HuH-7 (cell line): ENCODE results near the gene CCN6.

ENCODE experiments used
- DNase-seq: peaks from one replicate; pipeline ENCODE4 v3.0.0; 2011; ENCODE audit warnings: low spot score

The CCN6 gene

DNA sequence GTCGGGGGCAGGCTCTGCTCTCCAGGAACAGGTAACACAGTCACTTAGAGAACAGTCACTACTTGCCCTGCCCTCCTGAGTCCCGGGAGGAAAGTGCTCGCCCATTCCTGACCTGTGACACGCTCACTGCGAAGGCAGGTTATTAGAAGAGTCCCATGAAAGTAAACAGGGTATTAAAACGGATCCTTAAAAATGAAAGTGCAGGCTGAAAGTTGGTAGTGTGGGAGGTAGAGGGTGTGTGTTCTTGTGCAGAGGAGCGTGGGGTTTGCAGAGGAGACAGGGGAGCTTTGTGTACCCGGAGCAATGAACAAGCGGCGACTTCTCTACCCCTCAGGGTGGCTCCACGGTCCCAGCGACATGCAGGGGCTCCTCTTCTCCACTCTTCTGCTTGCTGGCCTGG, at the start of gene CCN6:
Gene CCN6 (plus strand): TSS at position 104 of the 400 bp plus-strand sequence. CDS start 254 bp downstream, at position 358.
- DNase-seq = no peak

GRCh38 chr6:112004201-112005012, 49.5 kb upstream of the CCN6 start:
- no peak for DNase-seq

GRCh38 chr6:112005013-112005371, 48.9 kb upstream of the CCN6 start:
- DNase-seq = no peak

GRCh38 chr6:112007254-112007653, 46.6 kb upstream of the CCN6 start:
- no peak for DNase-seq

- DNase-seq = no peak
These were observed 46.1 kb upstream of the CCN6 start for GRCh38 chr6:112007805-112008204.

- DNase-seq = no peak
These were observed 45.4 kb upstream of the CCN6 start for GRCh38 chr6:112008482-112008881.

DNA sequence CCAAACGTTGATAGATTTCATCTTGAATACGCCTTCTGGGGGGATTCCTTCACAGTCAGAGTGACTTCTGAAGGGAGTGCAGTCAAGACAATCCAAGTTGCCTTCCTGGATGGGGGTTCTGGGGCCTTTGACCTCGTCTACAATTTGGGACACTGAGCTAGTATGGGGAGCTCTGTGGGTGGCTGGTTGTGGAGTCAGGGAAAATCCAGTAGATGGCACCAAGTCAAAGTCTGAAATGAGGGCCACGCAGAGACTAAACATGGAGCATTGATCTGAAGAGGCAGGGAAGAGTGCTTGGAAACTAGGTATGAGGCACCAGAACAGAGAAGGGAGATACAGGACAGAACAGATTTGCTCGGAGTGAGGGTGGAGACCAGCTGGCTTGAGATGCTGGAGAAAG, 43.6 kb upstream of the CCN6 start:
- DNase-seq = peak; percentile 30

DNA sequence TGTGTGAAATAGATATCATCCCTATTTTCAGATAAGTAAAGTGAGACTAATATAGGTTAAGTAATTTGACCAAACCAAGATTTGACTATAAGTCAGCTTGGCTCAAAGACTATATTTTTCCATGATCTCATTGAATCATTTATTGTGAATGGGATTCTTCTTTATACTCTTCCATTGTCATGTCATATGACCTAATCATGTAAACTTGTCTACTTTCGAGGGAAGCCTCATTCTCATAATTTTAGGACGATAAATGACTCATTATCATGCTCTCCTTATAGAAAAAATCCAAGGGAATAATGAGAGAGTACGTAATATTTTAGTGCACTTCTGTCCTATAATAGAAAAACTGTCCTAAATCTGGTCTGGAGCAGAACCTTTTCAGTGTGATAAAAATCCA, 40.9 kb upstream of the CCN6 start:
- no peak for DNase-seq

- DNase-seq = no peak
These were observed 39.4 kb upstream of the CCN6 start for GRCh38 chr6:112014483-112014882.

- no peak for DNase-seq
These were observed 38.2 kb upstream of the CCN6 start for GRCh38 chr6:112015725-112016124.

DNA sequence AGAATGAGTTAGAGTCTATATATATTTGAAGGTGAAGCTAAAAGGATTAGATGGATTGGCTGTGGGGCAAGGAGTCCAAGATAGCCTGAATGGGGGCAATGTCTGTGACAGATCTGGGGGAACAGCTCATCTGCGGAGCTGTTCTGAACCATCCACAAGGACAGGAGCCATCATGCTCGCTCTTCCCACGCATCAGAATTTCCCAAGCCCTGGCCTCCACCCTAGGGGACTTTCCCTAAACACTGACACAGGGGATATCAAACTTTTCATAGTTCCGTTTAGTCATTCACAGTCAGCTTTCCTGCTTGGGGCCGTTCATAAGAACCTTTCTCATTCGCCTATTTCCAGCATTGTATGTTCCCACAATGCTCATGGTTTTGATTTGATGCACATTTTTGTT, 37.6 kb upstream of the CCN6 start:
- DNase-seq = no peak

DNA sequence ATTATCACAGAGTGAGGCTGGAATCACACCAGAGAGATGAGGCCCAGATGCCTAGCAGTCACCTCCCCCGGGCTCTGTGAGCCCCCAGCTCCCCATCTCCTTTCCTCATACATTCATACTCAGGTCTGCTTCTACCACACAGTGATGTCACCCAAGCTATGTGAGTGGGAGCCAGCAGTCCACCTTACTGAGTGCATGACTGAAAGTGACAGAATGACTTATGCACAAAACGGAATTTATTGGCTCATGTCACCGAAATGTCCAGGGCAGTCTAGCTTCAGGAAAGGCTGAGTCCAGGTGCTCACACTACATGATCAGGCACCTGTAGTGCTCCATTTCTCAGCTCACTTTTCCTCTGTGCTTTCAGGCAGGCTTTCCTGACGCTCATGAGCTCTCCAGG, 36.7 kb upstream of the CCN6 start:
- DNase-seq = no peak

- DNase-seq = no peak
These were observed 36.0 kb upstream of the CCN6 start for GRCh38 chr6:112017760-112018537.

DNA sequence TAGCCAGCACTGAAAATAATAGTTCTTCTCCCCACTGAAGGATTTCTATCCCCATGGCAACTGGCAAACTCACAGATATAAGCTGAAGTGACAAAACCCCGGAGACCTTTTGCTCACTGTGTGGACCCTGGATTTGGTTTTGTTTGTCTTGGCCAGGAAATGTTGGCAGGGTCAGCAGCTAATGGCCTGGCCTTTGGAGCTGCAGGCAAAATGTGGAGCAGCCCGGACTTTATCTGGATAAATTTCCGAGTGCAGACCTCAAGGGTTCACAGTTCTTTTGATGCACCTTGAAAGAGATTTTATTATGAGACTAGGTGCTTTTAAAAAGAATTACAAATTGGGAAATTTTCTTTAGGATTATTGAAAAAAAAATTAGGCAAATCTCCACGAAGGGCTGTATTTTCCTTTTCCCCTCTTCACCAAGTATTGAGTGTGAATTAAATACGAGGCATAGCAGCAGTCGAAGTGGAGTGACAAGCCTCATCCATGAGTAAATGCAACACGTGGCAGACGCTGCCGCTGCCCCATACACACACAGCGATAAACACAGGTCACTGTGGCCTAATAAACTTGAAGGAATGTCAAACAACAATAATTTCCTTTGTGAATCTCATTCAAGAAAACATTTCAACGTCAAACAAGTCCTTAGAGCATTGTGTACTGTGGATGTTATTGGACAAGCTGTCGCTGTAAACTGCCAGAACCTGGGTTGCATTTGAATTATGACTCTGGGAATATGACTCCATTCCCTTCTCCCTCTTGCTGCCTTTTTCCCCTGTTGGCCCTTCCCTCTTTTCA, 35.1 kb upstream of the CCN6 start:
- DNase-seq = peak; percentile 49

DNA sequence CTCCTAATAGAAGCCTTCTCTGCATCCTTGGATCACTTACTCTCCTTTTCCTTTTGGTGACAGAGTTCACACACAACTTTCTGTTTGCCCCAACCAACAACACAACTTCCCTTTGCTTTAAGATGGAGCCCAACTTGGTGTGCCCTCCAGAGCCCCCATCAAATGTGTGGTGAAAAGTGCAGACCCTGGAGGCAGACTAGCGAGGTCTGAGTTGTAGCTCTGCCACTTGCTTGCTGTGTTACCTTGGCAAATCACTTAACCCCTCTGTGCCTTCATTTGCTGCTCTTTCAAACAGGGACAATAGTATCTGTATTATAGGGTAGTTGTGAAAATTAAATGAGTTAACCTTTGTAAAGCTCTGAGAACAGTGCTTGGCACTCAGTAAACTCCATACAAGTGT, 34.3 kb upstream of the CCN6 start:
- DNase-seq = no peak

GRCh38 chr6:112021691-112022310, 32.1 kb upstream of the CCN6 start:
- DNase-seq = no peak

- DNase-seq = no peak
These were observed 31.2 kb upstream of the CCN6 start for GRCh38 chr6:112022749-112023148.

DNA sequence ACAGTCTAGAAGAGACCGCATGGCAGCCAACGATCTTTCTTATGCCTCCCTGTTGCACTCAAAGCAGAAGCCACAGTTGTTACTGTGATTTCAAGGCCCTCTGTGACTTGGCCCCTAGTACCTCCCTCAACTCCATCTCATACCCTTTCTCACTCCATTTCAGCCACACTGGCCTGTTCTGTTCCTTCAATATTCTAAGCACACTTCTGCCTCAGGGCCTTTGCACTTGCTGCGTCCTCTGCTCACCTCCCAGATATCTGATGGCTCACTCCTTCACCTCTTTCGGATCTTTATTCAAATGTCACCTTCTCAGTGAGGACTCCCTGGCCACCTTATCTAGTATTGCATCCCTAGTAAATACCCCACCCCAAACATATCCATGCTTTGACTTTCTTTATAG, 29.4 kb upstream of the CCN6 start:
- no peak for DNase-seq

- DNase-seq = no peak
These were observed 27.0 kb upstream of the CCN6 start for GRCh38 chr6:112026933-112027332.

DNA sequence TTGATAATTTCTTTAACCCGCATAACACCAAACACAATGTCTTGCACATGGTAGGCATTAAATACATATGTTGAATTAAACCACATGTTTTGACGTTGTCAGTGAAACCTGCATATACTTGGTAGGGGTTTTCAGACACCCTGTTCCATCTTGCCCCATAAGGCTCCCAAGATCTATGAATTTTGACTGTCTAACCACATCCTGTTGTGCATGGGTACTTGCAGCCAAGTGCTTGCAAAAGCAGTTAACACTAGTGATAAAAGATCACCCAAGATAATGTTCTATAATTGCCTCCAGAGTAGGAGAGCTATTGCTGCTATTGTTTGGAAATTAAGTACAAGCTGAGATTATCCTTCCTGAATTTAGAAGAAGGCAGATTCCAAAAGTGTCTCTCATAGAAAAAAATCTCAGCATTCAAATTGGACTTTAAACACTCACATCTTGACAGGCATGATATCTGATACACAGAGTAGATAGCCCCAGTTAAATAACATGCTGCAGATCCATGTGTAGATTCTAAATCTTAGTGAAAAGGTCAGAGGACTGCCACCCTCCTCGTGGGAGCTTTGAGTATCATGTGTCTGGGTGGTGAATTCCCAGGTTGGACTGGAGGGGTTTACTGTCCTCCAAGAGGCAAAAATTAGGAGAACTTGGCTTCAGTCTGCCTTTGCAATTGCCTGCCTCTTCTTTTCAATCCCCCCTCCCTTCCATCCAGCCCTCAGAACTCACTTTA, 25.8 kb upstream of the CCN6 start:
- DNase-seq = no peak

GRCh38 chr6:112029045-112029822, 24.7 kb upstream of the CCN6 start:
- peak; percentile 34 for DNase-seq
